HUDEP-2 (cell line): ENCODE data around the gene ARSB.
"Not testable (repeated sequence)": the region's sequence is repeated elsewhere in the genome, so short reads cannot be mapped to it uniquely, and the experiment has no call there.

Source experiments
- DNase-seq, 76 experiments: peaks; one replicate each; lab custom pipeline; 2025; ENCODE audit not compliant: unreplicated experiment in 76 of 76; lab: John Stamatoyannopoulos, UW

The ARSB gene

GRCh38 chr5:78732721-78733120 lies 252.4 kb downstream of the ARSB start:
- not testable (repeated sequence) for DNase-seq

DNA sequence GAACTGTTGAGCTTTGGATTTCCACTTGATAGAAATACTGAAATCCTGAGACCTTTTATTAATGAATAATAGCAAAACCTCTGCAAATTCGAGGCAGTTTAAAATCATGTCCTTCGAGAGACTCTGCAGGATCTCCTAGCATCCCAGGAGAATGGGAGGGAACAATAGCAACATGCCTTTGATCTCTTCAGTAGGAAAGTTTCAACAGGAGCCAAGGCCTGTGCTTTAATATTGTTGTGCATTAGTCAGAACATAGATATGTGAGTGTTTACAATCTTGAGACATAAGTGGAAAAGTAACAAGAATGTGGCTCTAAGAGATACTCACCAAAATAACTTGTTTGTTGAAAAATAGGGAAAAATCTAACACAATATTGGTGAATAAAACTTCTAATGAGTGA lies 253.2 kb downstream of the ARSB start:
- no peak for DNase-seq

GRCh38 chr5:78730300-78731094 lies 254.6 kb downstream of the ARSB start:
- no peak for DNase-seq

- DNase-seq: no peak
These were observed 257.0 kb downstream of the ARSB start for GRCh38 chr5:78727786-78728761.
